Panc1 (cell line): ENCODE measurements around the gene MACROD2.

Source experiments
- CTCF ChIP-seq: fragments of 450-650 bp; IDR thresholded peaks from 2 replicates; pipeline ENCODE4 v1.5.1; 2017; ENCODE audit warnings: mild to moderate bottlenecking
- REST ChIP-seq, 2 experiments: IDR thresholded peaks; 2 replicates each; pipeline ENCODE4 v1.6.1; 2011 to 2012; ENCODE audit warnings: low read depth in 2 of 2, control low read depth in 1 of 2, low read length in 1 of 2, mild to moderate bottlenecking in 1 of 2, moderate library complexity in 1 of 2; ENCODE audit not compliant: insufficient read depth in 1 of 2
- SIN3A ChIP-seq: IDR thresholded peaks from 2 replicates; pipeline ENCODE4 v1.6.1; 2012; ENCODE audit warnings: low read depth, mild to moderate bottlenecking, low read length, moderate library complexity, borderline replicate concordance; ENCODE audit not compliant: insufficient read depth
- TCF7L2 ChIP-seq: IDR thresholded peaks from 2 replicates; pipeline ENCODE4 v1.6.1; 2011; ENCODE audit warnings: mild to moderate bottlenecking, low read depth, low read length, inconsistent platforms

- no peak for TF ChIP-seq CTCF
- TF ChIP-seq SIN3A, result no peak
- TF ChIP-seq TCF7L2, result no peak
- TF ChIP-seq REST (IDR thresholded peaks at IDR 0.05; ENCODE audit: insufficient read depth in 1 of 2, low read depth in 2 of 2, low read length in 1 of 2), result no peak
Observed at GRCh38 chr20:14633507-14633906, 638.2 kb downstream of the MACROD2 start.
